B cell (primary cell): ENCODE measurements around the gene ZNF786.
"Not testable (repeated sequence)": the region's sequence is repeated elsewhere in the genome, so short reads cannot be mapped to it uniquely, and the experiment has no call there.

Source experiments
- EZH2 ChIP-seq: IDR thresholded peaks from 2 replicates; pipeline ENCODE4 v1.6.1; 2012; ENCODE audit warnings: borderline replicate concordance, low read depth, mild to moderate bottlenecking, moderate library complexity, low read length; ENCODE audit not compliant: insufficient read depth, poor library complexity, severe bottlenecking
- TF ChIP-seq, protein P1 (sequence below): fragments of 200-600 bp; IDR thresholded peaks from one replicate; pipeline ENCODE4 v1.8.0; 2022; ENCODE audit warnings: antibody characterized with exemption, mild to moderate bottlenecking

DNA sequence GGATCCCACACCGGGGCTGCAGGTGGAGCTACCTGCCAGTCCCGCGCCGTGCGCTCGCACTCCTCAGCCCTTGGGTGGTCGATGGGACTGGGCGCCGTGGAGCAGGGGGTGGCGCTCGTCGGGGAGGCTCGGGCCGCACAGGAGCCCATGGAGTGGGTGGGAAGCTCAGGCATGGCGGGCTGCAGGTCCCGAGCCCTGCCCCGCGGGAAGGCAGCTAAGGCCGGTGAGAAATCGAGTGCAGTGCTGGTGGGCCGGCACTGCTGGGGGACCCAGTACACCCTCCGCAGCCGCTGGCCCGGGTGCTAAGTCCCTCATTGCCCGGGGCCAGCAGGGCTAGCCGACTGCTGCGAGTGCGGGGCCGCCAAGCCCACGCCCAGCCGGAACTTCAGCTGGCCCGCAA, 51.9 kb downstream of the ZNF786 start:
- TF ChIP-seq, protein P1, sequence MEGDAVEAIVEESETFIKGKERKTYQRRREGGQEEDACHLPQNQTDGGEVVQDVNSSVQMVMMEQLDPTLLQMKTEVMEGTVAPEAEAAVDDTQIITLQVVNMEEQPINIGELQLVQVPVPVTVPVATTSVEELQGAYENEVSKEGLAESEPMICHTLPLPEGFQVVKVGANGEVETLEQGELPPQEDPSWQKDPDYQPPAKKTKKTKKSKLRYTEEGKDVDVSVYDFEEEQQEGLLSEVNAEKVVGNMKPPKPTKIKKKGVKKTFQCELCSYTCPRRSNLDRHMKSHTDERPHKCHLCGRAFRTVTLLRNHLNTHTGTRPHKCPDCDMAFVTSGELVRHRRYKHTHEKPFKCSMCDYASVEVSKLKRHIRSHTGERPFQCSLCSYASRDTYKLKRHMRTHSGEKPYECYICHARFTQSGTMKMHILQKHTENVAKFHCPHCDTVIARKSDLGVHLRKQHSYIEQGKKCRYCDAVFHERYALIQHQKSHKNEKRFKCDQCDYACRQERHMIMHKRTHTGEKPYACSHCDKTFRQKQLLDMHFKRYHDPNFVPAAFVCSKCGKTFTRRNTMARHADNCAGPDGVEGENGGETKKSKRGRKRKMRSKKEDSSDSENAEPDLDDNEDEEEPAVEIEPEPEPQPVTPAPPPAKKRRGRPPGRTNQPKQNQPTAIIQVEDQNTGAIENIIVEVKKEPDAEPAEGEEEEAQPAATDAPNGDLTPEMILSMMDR = not testable (repeated sequence)
- not testable (repeated sequence) for TF ChIP-seq EZH2
